AG04449 (cell line): Measurements from ENCODE around the gene PRKAG3.
"Not testable (repeated sequence)": the region's sequence is repeated elsewhere in the genome, so short reads cannot be mapped to it uniquely, and the experiment has no call there.

Experiments
- CTCF ChIA-PET: fragments of 350-600 bp; formaldehyde crosslinking; extraction: SDS; loops from one replicate; lab custom pipeline; 2021; ENCODE audit warnings: antibody characterized with exemption; lab: Yijun Ruan, JAX
- POLR2A ChIA-PET: fragments of 400-600, 350-600 bp; formaldehyde crosslinking; extraction: SDS; loops from one replicate; lab custom pipeline; 2020; ENCODE audit warnings: antibody characterized with exemption, inconsistent platforms; lab: Yijun Ruan, JAX
- DNase-seq: peaks from one replicate; pipeline ENCODE4 v3.0.0-alpha.2; 2010; ENCODE audit warnings: low read depth, low spot score
- H3K4me3 ChIP-seq: 2 replicates; pipeline ENCODE4 v1.5.1; 2011; ENCODE audit warnings: low read depth, mild to moderate bottlenecking, control low read depth, low read length
- TF ChIP-seq, protein P1 (sequence below): IDR thresholded peaks from one replicate; pipeline ENCODE4 v1.5.1; 2011; ENCODE audit warnings: mild to moderate bottlenecking, moderate library complexity, low read length, control low read depth, inconsistent platforms; ENCODE audit not compliant: insufficient read depth; ENCODE audit errors: missing control alignments

The PRKAG3 gene

GRCh38 chr2:218773881-218774280 lies 57.7 kb downstream of the PRKAG3 start:
- TF ChIP-seq, protein P1, sequence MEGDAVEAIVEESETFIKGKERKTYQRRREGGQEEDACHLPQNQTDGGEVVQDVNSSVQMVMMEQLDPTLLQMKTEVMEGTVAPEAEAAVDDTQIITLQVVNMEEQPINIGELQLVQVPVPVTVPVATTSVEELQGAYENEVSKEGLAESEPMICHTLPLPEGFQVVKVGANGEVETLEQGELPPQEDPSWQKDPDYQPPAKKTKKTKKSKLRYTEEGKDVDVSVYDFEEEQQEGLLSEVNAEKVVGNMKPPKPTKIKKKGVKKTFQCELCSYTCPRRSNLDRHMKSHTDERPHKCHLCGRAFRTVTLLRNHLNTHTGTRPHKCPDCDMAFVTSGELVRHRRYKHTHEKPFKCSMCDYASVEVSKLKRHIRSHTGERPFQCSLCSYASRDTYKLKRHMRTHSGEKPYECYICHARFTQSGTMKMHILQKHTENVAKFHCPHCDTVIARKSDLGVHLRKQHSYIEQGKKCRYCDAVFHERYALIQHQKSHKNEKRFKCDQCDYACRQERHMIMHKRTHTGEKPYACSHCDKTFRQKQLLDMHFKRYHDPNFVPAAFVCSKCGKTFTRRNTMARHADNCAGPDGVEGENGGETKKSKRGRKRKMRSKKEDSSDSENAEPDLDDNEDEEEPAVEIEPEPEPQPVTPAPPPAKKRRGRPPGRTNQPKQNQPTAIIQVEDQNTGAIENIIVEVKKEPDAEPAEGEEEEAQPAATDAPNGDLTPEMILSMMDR, result no peak
- DNase-seq, result no peak
- CTCF ChIA-PET, result no interaction called here
- H3K4me3 ChIP-seq, result no peak overlapping the region
- POLR2A ChIA-PET, result no interaction called here

GRCh38 chr2:218772759-218773158 lies 58.8 kb downstream of the PRKAG3 start:
- CTCF ChIA-PET, POLR2A ChIA-PET, DNase-seq: not testable (repeated sequence)

More at GRCh38 chr2:218772759-218773158, 58.8 kb downstream of the PRKAG3 start:
- H3K4me3 ChIP-seq, result not testable (repeated sequence)
